CD4-positive, alpha-beta T cell treated with Interleukin-4 for 1 hour (primary cell): ENCODE data around the gene PRDM15.
A peak's percentile ranks its signal among the peaks of the same experiment; 100 is the strongest.

Experiments used
- DNase-seq, 2 donors: peaks; one replicate each; pipeline ENCODE4 v3.0.0-alpha.2; 2020 to 2022

PRDM15 gene

DNA sequence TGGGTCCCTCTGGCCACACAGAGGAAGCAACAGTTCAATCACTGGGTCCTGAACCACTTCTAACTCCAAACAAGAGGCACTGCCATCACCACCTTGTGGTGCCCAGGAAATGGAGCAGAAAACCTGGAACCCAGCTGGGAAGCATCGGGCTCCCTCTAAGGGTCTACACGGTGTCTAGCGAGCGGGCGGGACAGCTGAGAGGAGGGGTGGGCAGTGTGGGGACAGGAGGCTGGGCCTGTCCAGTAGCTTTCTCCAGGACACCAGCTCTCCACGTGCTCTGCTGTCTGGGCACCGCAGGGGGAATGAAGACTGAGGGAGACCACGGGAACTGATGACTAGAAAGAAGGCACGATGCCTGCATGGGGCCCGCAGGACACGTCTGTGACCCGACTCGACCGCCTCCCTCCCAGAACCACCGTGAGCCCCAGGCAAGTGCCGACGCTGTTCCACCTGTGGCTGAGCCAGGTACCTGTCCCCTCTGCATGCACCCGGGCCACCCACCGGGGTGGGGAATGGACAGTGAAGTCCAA lies 5.4 kb upstream of the PRDM15 start:
- DNase-seq, result no peak

- DNase-seq, result no peak
These were observed 4.4 kb upstream of the PRDM15 start for GRCh38 chr21:41883582-41883981.

- no peak for DNase-seq
These were observed 1.9 kb upstream of the PRDM15 start for GRCh38 chr21:41881051-41881450.

DNA sequence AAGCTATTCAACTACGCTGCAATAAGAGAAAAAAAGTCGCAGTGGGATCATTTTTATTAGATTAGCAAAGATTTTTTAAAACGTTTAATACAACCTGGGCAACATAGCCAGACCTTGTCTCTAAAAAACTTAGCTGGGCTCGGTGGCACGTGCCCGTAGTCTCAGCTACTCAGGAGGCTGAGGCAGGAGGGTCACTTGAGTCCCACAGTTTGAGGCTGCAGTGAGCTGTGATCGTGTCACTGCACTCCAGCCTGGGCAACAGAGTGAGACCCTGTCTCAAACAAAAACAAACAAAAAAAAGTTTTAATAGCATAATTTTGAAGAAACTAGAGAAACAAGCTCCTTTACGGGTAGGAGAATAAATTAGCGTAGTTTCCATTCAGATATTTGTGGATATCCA lies 1.0 kb upstream of the PRDM15 start:
- no peak for DNase-seq

- DNase-seq, result peak; percentile 75 to 85
These were observed 334 bp downstream of the PRDM15 start for GRCh38 chr21:41878831-41879189.

- peak; percentile 22 to 38 for DNase-seq
These were observed 978 bp downstream of the PRDM15 start for GRCh38 chr21:41877901-41878830.

- DNase-seq, result no peak
These were observed 2.1 kb downstream of the PRDM15 start for GRCh38 chr21:41876928-41877652.

- DNase-seq, result no peak
These were observed 2.7 kb downstream of the PRDM15 start for GRCh38 chr21:41876396-41876795.

- no peak for DNase-seq
These were observed 4.1 kb downstream of the PRDM15 start for GRCh38 chr21:41875086-41875485.

DNA sequence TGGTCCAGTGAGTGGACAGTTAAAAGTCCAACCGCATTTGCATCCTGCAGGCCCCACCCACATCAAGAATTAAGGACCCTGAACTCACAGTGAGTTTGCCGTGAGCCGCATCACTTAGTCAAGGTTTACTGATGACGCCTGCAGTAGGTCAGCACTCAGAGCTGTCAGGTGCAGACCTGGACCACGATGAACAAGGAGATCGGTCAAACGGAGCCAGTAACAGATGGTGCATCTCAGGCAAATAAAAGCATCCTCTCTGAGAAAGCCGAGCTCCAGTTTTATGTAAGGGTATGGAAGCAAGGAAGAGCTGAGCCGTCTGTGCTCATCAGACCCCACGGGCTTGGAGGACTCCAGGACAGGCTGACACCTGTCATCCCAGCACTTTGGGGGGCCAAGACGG lies 4.5 kb downstream of the PRDM15 start:
- DNase-seq, result no peak

DNA sequence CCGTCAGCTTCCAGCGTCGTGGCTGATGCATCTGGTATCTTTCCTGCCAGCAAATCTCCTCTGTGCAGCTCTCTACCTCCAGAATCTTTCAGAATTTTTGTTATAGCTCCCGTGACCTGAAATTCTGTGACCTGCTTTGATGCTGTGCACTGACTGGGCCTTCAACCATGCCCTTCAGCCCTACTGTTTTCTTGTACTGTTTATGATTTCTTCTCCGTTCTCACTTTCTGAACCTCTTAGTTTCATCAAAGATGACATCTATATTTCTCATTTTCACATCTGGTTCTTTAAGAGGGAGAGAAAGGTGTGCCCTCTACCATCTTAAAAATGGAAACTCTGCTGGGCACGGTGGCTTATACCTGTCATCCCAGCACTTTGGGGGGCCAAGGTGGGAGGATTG lies 5.7 kb downstream of the PRDM15 start:
- DNase-seq, result no peak

DNA sequence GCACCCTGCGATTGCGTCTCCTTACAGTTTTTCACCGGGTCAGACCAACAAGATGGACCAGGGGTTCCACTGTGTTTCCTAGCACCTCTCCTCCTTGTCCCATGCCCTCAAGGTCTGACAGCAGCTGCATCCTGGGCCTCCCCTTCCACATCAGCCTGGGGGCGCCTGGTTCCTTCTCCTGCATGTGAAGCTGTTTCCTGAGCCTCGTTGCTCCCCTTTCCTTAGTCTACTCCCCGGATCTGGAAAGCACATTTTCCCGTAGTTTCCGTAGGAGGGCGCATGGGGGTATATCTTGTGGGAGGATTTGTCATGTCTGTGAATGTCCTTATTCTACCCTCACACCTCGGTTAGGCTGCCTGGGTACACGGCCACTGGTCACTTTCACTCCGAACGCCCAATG lies 6.1 kb downstream of the PRDM15 start:
- no peak for DNase-seq

- no peak for DNase-seq
These were observed 7.7 kb downstream of the PRDM15 start for GRCh38 chr21:41871293-41872030.

DNA sequence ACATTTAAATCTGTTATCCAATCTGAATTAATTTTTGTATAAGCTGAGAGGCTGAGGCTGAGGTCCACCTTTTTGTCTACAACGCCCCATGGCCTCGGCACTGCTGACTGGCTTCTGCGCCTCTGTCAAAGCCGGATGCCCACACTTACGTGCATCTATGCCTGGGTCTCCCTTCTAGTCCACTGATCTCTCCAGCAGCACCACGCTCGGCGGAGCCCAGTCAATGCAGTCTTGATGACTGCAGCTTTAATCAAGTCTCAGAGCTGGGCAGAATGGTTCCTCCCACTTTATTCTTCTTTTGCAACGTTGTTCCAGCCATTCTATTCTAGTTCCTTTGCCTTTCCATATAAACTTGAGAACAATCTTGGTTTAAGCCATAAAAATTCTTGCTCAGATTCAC lies 9.4 kb downstream of the PRDM15 start:
- no peak for DNase-seq

DNA sequence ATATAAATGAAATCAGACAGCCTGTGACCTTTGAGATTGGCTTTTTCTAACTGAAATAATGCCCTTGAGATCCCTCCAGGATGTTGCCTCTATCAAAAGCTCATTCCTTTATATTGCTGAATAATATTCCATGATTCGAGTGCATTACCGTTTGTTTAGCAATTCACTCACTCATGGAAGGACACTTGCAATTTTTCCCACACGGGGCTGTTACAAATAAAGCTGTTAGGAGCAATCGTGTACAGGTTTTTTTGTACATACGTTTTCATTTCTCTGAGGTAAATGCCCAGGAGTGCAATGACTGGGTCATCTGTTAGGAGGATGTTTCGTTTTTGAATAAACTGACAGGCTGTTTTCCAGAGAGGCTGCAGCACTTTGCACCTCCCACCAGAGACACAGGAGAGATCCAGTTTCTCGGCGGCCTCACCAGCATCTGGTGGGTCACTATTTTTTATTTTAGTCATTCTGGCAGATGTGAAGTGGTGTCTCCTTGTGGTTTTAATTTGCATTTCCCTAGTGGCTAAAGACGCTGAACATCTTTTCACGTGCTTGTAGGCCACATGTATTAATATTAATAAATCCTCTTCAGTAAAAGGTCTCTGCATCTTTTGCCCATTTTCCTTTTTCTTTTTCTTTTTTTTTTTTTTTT lies 11.0 kb downstream of the PRDM15 start:
- DNase-seq, result no peak

DNA sequence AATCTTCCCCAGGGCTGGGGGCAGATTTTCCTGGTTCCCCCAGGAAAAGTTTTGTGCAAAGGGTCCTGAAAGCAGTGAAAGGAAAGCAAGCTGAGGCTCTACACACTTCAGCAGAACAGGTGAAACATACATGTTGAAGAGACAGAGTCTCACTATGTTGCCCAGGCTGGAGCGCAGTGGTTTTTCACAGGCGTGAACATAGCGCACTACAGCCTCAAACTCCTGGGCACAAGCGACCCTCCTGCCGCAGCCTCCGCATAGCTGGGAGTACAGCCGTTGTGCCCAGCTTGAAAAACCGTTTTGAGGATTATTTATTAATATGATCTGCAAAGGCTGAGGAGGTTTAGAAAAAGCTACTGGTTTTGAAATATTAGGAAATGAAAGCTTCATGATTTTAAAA lies 11.8 kb downstream of the PRDM15 start:
- DNase-seq, result no peak

- DNase-seq, result no peak
These were observed 12.8 kb downstream of the PRDM15 start for GRCh38 chr21:41866274-41866809.

DNA sequence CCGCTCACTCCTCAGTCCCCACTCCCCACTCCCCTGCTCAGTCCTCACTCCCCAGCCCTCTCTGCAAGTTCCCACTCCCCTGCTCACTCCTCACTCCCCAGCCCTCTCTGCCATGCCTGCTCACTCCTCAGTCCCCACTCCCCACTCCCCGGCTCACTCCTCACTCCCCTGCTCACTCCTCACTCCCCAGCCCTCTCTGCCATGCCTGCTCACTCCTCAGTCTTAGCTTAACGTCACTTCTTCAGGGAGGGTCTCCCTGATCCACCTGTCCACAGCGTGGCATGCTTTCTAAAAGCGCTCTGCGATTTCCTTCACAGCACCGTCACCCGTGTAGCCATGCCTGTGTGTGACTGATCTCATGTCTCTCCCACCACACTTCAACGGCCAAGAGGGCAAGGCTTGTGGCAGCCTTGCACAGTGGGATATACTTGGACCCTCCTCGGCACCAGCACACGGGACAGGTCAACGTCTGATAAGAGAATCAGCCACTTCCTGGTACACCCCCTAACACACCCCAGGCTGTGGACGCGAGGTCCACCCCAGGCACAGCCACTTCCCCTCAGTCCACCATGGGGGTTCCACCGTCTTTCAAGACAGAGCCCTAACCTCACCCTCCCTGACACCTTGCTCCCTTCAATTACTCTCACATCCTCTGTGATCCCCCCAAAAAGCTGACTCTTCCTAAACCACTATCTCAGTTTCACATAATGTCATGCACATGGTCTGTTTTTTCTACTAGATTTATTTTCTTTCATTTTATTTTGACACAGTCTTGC lies 14.0 kb downstream of the PRDM15 start:
- no peak for DNase-seq

GRCh38 chr21:41864311-41865001 lies 14.7 kb downstream of the PRDM15 start:
- no peak for DNase-seq

GRCh38 chr21:41863439-41863740 lies 15.8 kb downstream of the PRDM15 start:
- DNase-seq, result no peak

- no peak for DNase-seq
These were observed 17.2 kb downstream of the PRDM15 start for GRCh38 chr21:41861987-41862386.
